GM19372 (cell line): ENCODE data around the gene DNAJC1.
A peak's percentile ranks its signal among the peaks of the same experiment; 100 is the strongest.
"Not testable (repeated sequence)": the region's sequence is repeated elsewhere in the genome, so short reads cannot be mapped to it uniquely, and the experiment has no call there.

ENCODE experiments used
- ATAC-seq: cut with Tn5 transposase; IDR thresholded peaks from one replicate; pipeline ENCODE4 v1.9.1; 2021; ENCODE audit warnings: mild to moderate bottlenecking, low read depth, moderate library complexity; ENCODE audit not compliant: unreplicated experiment

The DNAJC1 gene

DNA sequence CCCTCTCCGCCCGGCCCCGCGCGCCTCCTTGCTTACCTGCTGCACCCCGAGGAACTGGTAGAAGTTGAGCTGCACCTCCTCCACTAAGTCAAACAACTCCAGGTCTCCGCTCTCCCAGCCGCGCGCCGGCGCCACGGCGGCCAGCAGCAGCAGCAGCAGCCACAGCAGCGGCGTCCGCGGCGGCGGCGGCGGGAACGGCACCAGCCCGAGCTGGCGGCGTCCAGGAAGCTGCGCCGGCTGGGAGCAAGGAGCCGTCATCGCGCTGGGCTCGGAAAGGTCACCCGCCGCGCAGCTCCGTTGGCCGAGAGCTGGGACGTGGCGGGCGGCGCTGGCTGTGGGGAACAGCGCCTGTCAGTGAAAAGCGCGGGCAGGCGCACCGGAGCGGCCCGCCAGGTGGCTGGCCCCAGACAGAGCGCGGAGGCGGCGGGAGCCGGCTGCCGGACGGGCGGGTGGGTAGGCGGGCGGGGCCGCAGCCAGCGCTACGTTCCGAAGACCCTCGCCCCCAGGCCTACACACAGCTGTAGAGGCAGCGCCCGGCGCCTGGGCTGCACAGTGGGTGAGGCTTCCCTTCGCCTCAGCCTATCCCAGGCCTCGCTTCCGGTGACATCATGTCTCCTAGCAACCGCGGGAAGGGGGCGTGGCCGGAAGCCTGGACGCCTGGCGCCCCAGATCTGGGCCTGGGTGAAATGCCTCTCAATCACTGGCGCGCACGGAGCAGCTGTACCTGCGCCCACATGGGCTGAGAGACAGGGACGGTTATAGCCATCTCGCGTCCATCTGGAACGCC lies at the start of gene DNAJC1:
Gene DNAJC1, minus strand, starts transcription at position 554 of the 787 bp plus-strand sequence. Its CDS starts 296 bp downstream, at position 258.
- peak; percentile 93 for ATAC-seq

GRCh38 chr10:22053048-22053447 lies 49.5 kb upstream of the DNAJC1 start:
- ATAC-seq: no peak

- no peak for ATAC-seq
Observed at GRCh38 chr10:22049635-22050034, 46.1 kb upstream of the DNAJC1 start.

GRCh38 chr10:22047812-22048211 lies 44.3 kb upstream of the DNAJC1 start:
- no peak for ATAC-seq

- ATAC-seq: no peak
Observed at GRCh38 chr10:22043327-22043633, 39.8 kb upstream of the DNAJC1 start.

DNA sequence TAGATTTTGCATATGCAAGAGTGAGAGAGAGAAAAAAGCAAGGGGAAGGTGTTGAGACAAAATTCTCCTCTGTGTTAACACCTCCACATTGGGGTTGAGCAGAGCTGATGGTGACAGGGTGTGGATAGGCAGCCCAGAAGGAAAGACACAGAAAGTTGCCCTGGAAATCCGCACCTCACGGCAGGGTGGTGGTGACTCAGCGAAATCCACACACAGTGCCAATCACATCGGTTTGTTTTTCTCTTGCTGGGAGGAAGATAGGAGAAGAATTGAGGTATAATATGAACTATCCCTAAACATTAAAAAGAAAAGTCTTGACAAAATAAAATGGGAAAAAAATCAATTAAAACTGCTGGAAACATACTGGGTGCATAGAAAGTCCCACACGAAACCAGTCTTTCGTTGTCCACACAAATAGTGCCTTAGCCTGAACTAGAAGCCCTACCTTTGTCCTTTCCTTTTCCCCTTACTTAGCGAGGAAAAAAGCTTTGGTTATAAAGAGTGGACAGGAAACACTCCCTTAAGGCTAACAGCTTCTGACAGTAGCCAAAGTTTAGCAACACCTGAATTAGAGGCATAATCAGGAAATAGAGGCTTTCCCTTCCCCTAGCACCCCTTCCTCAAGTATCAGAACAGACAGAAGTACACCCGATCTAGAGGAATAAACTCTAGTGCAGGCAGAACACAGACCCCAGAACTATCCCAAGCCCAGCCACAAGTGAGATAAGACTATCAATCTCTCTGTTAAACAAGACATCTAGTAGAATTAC lies 39.2 kb upstream of the DNAJC1 start:
- no peak for ATAC-seq

- no peak for ATAC-seq
Observed at GRCh38 chr10:22034333-22034732, 30.8 kb upstream of the DNAJC1 start.

- ATAC-seq: not testable (repeated sequence)
Observed at GRCh38 chr10:22032268-22032667, 28.7 kb upstream of the DNAJC1 start.

DNA sequence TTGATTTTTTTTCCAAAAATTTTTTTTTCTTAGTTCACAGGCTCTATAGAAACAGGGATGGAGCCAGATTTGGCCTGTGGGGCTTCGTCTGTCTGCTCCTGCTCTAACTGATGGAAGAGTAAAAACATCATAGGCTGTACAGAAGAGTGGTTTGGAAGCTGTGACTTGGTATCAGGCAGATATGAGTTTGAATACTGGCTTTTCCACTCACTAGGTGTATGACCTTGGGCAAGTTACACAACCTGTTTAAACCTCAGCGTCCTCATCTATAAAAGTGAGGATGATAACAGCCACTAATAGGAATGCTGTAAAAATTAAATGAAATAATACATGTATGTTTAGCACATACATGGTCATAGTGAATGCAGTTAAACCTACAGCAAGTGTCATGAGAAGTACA lies 26.9 kb upstream of the DNAJC1 start:
- ATAC-seq: no peak

DNA sequence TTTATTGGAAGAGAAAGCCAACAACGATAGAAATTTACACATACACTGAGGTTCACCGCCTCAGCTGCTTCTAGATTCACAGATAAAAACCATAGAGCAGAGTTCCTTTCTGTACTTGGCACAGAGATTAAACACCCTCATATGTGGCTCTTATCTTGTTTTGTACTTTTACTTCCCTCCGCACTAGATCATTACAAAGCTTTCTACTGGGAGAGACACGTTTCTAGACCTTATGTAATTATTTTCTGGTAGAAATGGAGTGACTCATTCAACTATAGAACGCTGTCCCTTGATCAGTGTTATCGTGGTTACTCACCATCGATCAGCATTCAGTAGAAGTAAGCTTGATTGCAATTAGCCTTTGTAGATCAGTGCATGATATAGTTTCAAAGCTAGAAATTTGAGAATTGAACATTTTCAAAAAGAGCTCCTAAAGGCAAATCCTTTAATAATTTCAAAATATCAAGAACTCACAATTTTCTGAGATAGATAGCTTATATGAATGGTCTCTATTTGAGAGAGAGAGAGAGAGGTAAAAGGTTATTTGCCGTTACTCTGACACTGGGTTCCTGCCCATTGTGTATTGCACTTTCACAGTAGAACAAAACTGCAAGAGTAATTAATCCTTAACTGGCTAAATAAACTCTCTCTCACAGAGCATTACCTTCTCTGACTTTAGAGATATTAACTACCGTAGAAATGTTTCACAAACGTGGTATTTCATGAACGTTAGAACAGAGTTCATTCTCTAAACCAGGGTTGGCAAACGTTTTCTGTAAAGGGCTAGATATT lies 26.1 kb upstream of the DNAJC1 start:
- ATAC-seq: no peak

DNA sequence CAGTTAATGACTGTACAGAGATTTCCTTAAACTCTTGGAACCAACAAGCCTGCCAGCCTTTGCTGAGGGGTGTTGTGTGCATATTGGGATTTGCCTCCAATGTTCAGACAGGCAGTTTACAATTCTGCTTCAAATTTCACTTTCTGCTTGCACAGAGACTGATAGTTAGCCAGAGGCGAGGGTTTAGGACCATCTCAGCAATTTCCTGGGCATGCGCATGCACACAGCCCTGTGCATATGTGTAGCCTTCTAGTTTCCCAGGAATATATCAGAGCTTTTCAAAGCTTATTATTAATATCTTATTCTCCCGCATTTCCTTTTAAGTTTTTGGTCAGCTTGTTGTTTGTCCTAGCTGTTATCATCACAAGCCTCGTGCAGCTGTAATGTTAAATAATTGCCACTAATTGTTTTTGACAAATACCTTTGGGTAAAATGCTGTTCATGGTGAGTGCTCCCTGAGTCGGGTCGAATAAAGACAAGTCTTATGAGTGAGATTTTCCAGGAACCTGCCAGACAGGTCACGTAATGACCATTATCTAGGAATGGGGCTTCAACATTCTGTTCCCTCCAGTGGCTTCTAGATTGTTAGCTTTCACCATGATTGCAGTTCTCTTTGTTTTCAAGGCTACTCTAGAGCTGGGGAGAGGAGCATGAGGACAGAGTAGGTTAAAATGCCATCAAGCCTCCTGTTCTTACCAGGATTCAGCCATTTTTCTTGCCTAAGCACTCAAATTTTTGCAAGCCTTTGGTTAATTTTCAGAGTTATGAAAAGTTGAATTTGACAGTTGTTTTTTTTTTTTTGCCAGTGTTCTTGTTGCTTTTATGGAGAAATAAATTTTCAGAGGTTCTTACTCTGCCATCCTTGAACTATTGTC lies 24.1 kb upstream of the DNAJC1 start:
- ATAC-seq: no peak

GRCh38 chr10:22026287-22026686 lies 22.8 kb upstream of the DNAJC1 start:
- no peak for ATAC-seq

DNA sequence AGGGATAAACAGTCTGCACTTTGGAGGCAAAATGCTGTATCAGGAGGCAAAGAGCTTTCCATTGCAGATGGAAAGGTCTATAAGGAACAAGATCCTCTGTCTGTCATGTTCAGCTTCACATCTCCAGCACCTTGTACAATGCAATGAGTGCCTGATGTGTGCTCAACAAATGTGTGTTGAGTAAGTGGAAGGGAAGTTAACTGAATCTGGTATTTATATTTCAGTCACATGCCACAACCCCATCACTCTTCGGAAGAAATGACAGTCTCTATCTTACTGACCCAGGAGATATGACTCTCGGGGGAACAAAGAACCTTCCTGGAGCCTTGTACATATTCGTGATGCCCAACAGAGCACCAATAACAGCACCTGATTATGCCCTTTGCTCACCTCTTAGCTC lies 20.0 kb upstream of the DNAJC1 start:
- ATAC-seq: no peak

GRCh38 chr10:22022257-22023032 lies 18.9 kb upstream of the DNAJC1 start:
- peak; percentile 65 for ATAC-seq

- not testable (repeated sequence) for ATAC-seq
Observed at GRCh38 chr10:22021144-22021543, 17.6 kb upstream of the DNAJC1 start.

GRCh38 chr10:22017283-22018020 lies 13.9 kb upstream of the DNAJC1 start:
- no peak for ATAC-seq

GRCh38 chr10:22016046-22016705 lies 12.6 kb upstream of the DNAJC1 start:
- ATAC-seq: no peak

- ATAC-seq: no peak
Observed at GRCh38 chr10:22010973-22011408, 7.5 kb upstream of the DNAJC1 start.
